Measurements from ENCODE around the gene SLC49A4. TPM values are rescaled to one million over a fixed set of nuclear protein-coding genes. Genes with fewer than 3 reads are reported as not detected.
"Not testable (repeated sequence)": the region's sequence is repeated elsewhere in the genome, so short reads cannot be mapped to it uniquely, and the experiment has no call there.

Gene SLC49A4, protein sequence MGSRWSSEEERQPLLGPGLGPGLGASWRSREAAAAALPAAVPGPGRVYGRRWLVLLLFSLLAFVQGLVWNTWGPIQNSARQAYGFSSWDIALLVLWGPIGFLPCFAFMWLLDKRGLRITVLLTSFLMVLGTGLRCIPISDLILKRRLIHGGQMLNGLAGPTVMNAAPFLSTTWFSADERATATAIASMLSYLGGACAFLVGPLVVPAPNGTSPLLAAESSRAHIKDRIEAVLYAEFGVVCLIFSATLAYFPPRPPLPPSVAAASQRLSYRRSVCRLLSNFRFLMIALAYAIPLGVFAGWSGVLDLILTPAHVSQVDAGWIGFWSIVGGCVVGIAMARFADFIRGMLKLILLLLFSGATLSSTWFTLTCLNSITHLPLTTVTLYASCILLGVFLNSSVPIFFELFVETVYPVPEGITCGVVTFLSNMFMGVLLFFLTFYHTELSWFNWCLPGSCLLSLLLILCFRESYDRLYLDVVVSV
- 12.8 TPM for total RNA-seq

DNA sequence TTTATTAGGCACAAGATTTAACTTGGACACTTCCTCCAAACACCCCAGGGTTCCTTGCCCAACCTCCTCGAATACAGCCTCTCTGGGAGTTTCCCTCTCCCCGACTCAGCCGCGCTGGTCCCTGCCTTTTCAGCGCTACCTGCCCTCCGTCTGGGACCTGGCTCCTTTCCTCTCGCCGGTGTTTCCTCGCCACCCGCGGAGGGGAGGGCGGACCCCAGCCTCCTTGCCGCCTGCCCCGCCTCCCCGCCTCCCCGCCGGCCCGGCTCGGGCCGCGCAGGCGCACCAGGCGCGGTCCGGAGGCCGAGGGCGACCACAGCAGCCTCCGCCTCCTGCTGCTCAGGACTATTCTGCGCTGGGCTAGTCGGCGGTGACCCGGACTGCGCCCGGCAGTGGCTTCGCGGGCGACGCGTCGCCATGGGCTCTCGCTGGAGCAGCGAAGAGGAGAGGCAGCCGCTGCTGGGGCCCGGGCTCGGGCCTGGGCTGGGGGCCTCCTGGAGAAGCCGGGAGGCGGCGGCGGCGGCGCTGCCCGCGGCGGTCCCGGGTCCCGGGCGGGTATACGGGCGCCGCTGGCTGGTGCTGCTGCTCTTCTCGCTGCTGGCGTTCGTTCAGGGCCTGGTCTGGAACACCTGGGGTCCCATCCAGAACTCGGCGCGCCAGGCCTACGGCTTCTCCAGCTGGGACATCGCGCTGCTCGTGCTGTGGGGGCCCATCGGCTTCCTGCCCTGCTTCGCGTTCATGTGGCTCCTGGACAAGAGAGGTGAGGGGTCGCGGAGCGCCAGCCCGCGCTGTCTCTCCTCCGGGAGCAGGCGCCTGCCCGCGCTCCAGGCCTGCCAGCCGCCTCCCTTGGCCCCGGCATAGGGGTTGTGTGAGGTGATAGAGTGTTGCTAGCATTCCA is at the start of gene SLC49A4:
SLC49A4 (plus strand) TSS at position 291 of the 895 bp plus-strand sequence; CDS start at position 415, 124 bp downstream.
- intact Hi-C loops (cut with DNase I): no loop called here
- ATAC-seq (peak; percentile 85), DNase-seq (ENCODE audit: low spot score) (peak; percentile 81)

DNA sequence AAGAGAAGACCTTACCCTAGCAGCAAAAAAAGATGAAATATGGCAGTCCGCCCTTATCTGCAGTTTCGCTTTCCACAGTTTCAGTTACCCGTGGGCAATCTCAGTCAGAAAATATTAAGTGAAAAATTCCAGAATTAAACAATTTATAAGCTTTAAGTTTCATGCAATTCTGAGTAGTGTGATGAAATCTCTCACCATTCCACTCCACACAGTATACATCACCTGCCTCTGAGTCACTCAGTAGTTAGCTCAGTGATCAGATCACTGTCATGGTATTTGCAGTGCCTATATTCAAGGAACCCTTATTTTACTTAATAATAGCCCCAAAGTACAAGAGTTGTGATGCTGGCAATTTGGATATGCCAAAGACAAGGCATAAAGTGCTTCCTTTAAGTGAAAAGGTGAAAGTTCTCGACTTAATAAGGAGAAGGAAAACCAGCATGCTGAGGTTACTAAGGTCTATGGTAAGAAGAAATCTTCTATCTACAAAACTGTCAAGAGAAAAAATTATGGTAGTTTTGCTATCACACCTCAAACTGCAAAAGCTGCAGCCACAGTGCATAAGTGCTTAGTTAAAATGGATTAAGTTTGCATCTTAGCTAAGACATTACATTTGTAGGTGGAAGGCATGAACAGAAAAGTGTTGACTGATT is 49.4 kb upstream of the SLC49A4 start:
- DNase-seq (ENCODE audit: low spot score): no peak
- ATAC-seq: no peak
- intact Hi-C loops (cut with DNase I): no loop called here

DNA sequence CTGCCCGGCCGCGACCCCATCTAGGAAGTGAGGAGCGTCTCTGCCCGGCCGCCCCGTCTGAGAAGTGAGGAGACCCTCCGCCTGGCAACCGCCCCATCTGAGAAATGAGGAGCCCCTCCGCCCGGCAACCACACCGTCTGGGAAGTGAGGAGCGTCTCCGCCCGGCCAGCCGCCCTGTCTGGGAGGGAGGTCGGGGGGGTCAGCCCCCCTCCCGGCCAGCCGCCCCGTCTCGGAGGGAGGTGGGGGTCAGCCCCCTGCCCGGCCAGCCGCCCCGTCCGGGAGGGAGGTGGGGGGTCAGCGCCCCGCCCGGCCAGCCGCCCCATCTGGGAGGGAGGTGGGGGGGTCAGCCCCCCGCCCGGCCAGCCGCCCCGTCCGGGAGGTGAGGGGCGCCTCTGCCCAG is 47.6 kb upstream of the SLC49A4 start:
- intact Hi-C loops (cut with DNase I); DNase-seq (ENCODE audit: low spot score); ATAC-seq: not testable (repeated sequence)

DNA sequence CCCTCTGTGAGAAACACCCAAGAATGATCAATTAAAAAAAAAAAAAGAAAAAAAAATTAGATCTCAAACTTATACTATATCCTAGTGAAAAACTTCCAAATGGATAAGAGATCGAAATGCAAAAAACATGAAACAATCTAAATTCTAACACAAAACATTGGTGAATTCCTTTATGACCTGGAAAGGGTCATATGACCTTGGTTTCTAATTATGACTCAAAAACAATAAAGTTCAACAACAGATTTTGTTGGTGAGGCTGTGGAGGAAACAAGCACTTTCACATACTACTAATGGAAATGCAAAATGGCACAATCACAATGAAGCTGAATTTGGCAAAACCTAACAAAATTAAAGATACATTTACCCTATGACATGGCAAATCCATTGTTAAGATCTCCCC is 46.5 kb upstream of the SLC49A4 start:
- intact Hi-C loops (cut with DNase I): no loop called here
- DNase-seq (ENCODE audit: low spot score): no peak
- ATAC-seq: no peak

DNA sequence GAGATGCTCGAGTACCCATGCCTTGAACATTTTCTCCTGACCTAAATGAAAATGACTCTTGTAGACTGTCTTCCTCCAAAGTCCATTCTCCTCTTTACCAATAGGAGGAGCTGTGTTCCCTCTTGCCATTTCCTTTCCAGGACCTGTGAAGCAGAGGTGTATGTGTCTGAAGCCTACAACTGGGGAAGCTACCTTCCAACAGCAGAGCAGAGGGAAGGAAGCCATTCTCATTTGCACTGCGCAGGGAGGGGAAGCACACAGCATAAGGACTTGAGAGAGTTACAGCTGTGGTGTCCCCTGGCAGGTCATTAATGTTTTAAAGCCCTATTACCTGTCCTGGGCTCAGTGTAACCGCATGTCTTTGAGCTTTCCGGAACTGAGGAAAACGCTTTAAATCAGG is 39.9 kb upstream of the SLC49A4 start:
- intact Hi-C loops (cut with DNase I): no loop called here
- ATAC-seq (no peak), DNase-seq (ENCODE audit: low spot score) (no peak)

DNA sequence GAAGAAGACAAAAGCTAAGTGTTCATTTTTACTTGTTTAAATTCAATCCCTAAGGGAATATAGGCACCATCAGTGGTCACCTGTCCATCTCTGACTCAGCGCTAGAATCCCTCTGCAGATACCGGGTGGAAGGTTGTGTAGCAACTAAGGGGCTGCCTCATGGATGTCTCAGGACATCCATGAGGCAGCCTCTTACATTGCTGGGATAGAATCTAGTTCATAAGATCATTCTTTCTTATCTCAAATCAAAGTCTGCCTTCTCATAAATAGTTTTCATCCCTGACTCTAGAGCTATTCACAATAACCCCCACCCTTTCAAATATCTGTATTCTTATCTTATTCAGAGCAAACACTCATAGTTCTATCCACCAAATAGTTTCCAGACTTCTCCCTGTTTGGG is 39.4 kb upstream of the SLC49A4 start:
- intact Hi-C loops (cut with DNase I): no loop called here
- no peak for DNase-seq (ENCODE audit: low spot score)
- ATAC-seq: no peak

DNA sequence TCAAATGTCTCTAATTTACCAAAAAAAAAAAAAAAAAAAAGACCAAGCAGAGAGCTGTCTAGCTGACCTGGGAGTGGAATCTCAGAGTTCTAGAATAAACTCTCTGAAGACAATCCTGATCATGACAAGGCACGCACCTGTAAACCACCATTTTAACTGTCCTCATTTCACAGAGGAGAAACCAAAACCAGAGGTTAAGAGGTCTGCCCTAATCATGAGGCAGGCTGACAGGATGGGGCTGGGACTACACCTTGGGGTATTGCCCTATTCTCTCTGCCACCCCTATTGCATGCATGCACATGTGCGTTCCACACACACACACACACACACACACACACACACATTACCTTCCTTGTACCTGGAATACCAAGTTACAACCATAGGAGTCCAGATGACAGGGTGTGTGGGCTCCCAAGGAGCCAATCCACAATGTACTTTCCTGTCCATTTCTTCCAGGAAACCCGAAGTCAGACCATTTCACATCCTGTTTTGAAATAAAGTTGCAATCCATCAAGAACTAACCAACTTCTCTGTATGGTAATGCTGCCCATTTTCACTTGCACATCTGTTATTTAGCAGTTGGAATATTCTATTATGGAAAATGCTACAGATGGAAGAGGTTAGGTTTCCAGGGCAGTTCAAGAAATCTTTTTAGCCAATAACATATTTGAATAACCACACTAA is 35.9 kb upstream of the SLC49A4 start:
- no peak for ATAC-seq
- intact Hi-C loops (cut with DNase I): no loop called here

DNA sequence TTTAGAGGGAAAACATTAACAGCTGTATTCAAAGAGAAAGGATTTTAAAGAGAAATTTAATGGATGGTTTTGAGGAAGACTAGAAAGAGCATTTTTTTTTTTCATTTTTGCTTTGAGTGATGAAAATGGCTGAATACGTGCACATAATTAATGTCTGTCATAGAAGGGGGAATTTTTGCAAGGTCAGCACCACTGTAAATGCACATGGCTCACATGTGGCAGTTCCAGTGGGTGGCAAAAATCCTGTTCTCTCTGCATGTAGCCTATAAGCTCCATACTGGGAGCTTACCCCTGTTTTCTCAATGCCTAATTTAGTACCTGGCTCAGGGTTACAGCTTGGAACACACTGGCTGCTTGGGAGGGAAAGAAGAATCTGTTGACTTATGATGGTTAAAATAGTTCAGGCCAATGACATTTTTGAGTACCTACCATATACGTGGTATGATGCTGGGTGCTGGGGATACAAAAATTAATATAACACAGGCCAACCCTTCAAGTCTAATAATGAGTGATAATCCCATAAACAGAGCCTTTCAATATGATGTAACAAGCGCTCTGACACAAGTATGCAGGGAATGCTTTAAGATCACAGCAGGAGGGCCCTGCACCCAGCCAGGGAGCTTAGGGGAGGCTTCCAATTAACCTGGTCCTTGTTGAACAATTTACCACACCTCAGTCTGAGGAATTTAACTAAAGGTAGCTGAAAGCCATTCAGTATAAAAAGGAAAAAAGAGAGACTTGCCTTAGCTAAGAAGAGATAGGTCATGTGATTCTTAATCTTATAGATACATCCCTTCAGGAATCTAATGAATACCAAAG is 34.2 kb upstream of the SLC49A4 start:
- intact Hi-C loops (cut with DNase I): no loop called here
- ATAC-seq (no peak), DNase-seq (ENCODE audit: low spot score) (no peak)

More for the DNA sequence above, 35.9 kb upstream of the SLC49A4 start:
- DNase-seq (ENCODE audit: low spot score): no peak

DNA sequence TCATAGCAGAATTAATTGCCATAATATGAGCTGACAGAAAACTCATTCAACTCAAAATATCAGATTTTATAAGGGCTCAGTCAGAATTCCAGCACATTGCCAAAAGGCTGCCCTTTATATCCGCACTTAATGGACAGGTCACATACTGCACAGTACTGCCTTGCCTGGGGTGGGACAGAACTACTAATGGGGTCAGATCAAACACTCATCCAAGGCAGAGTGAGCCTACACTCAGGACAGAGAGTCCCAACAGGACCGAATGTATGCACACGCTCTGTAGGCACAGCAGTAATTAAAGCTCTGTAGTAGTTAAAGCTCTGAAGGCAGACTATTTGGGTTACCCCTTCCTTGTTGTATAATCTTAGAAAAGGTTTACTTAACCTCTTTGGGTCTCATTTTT is 28.4 kb upstream of the SLC49A4 start:
- no peak for DNase-seq (ENCODE audit: low spot score)
- ATAC-seq: no peak
- intact Hi-C loops (cut with DNase I): no loop called here

DNA sequence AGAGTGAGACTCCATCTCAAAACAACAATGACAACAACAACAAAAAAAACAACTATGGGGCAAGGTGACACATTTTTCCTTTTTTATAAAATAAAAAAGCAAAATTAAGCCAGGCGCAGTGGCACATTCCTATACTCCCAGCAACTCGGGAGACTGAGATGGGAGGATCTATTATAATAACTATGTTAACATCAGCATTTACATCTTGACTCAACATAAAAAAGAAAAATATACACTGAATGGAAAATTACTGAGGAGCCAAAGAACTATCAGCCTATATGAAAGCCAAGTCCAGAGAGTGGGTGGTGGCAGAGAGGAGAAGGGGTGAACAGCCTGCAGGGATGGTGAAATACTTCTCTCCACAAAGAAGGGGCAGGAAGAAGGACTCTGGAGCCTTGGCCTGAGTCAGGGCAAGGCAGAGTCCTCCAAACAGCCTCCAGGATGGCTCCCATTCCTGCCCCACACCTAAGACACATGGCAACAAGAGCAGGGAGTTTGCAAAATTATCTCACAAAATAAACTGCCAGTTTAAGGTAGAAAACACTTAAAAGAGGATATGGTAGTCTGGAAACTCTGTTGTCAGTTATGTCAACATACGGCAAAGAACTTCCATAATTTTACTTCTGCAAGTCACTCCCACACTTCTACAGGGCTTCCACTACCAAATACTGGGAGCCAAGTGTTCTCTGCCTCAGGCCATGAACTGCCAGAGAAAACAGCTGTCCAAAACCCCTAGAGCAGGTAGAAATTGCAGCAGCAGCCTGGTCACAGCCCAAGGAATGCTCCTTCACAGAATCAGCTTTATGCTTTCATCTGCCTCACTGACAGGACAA is 27.1 kb upstream of the SLC49A4 start:
- ATAC-seq (peak; percentile 45), DNase-seq (ENCODE audit: low spot score) (no peak)
- intact Hi-C loops (cut with DNase I): no loop called here

DNA sequence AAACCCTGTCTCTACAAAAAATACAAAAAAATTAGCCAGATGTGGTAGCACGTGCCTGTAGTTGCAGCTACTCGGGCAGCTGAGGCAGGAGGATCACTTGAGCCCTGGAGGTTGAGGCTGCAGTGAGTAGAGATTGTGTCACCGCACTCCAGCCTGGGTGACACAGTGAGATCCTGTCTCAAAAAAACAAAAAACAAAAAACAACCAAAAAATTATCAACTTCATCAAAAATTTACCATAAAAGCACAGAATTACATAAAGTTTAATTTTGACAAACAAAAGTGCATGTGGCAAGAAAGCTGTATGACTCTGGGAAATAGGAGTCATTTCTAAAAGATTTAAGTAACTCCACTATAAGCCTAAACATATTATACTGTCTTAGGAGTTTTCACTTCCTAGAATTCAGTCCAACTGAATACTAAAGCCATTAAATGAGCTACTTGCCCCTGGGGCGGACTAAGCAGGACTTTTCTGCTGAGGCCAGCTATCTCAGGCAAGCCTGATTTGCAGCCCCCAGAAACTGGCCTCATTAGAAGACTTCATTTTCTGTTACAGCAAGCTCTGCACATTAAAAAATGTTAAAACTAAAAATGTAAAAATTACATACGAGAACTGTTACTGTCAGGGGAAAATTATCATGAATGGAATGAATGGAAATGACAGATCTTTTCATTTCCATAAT is 24.2 kb upstream of the SLC49A4 start:
- no peak for ATAC-seq
- no peak for DNase-seq (ENCODE audit: low spot score)
- intact Hi-C loops (cut with DNase I): no loop called here

DNA sequence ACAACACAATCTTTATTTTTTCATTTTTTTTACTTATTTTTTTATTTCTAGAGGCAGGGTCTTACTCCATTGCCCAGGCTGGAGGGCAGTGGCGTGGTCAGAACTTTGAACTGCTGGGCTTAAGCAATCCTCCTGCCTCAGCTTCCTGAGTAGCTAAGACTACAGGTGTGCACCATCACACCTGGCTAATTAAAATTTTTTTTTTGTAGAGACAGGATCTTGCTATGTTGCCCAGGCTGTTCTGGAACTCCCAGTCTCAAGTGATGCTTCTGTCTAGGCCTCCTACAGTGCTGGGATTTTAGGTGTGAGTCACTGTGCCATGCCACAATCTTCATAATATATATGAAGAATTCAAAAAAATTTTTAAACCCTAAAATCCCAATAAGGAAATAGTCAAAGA is 22.0 kb upstream of the SLC49A4 start:
- intact Hi-C loops (cut with DNase I): no loop called here
- DNase-seq (ENCODE audit: low spot score): no peak
- ATAC-seq: no peak

DNA sequence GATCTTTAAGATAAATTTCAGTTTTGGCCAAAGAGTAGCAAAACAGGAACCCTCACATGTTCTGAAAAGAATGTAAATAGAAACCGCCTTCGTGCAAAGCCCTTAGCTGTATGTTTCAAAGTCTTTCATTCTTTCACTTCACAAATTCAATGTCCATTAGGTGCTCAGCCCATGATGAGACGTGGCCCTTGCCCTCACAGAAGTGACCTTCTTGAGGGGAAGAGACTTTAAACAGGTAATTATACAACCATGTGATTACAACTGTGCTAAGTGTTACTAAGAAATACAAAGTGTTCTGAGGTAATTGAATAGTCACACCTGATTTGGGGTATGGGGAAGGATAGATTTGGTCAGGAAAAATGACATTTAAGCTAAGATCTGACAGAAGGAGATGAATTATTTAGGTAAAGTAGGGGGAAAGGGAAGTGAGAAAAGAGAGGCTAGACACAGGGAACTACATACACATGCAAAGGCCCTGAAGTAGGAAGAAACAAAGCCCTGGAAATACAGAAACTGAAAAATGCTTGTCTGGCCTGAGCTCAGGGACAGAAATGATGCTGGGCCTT is 20.8 kb upstream of the SLC49A4 start:
- DNase-seq (ENCODE audit: low spot score) (no peak), ATAC-seq (no peak)
- intact Hi-C loops (cut with DNase I): no loop called here

DNA sequence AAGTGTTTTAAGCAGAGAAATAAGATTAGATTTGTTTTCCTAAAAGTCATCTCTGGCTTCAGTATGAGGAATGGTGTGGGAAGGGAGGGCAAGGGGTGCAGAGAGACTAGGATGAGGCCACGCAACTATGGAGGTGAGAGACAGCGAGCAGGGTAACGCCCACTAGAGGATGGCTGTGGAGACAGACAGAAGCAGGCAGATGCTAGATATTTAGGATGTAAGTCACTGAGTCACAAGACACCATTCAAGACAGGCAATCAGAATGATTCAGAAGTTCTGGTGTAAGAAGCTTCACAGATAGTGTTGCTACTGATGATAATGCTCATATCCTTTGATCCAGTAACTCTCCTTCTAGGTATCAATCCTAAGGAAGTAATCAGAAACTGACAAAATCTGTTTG is 20.3 kb upstream of the SLC49A4 start:
- DNase-seq (ENCODE audit: low spot score): no peak
- intact Hi-C loops (cut with DNase I): no loop called here
- ATAC-seq: no peak

DNA sequence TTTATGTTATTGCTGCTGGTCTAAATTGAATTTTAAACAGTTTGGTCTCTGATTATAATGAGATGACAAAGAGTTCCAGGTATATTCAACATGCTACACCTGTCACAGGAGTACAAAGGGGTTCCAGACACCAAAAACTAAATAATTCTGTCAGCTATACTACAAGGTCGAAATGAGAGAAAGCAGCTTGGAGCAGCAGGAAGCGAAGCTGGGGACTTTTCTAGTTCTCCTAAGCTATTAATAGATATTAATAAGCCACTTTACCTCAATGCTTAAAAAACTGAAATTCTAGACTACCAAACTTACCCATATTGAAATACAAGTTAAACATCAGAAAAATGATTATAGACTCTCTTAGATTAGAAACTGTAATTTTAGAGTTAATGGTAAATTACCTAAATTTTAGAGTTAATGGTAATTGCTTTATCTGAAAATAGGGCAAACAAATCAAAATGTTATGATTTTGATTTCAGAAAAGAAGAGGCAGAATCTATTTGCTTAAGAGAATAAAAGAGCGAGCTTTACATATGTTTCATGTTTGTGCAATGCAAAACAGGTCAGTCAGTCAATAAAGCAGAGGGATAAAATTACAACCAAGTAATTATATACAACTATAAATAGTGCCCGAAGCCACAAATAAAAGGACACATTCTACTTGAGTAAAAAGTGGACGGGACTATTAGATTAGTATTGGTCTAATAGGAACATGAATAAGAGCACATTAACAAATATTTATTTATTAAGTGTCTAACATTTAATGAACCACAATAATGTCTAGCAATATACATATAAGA is 18.0 kb upstream of the SLC49A4 start:
- ATAC-seq: no peak
- intact Hi-C loops (cut with DNase I): no loop called here
- DNase-seq (ENCODE audit: low spot score): no peak

DNA sequence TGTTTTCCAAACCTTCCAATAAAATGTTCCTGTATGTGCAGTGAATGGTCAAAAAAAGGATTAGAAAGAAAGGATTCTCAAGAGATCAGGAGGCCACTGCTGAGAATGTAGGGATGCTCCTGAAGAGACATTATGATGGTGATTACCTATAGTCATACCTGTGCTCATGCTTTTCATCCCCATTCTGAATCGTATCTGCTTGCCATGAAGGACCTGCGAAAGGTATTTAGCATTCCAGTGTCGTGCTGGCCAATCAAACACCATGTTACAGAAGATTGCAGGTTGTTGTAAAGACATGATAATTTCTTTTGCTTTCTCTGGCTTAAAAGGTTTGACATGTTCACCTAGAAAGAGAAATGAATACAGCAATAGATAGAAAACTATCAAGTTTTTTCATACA is 17.3 kb upstream of the SLC49A4 start:
- DNase-seq (ENCODE audit: low spot score) (no peak), ATAC-seq (no peak)
- intact Hi-C loops (cut with DNase I): no loop called here

All from sciatic nerve (tissue), 2 donors.